WTC11 (cell line): Measurements from ENCODE around the gene MCEE. TPM values are rescaled to one million over a fixed set of nuclear protein-coding genes. Genes with fewer than 3 reads are reported as not detected.

Experiments
- EMX1 ChIP-seq: fragments of 250-450 bp; sonication (Bioruptor Pico); IDR thresholded peaks from 2 replicates; pipeline ENCODE4 v1.8.0; 2021; ENCODE audit warnings: mild to moderate bottlenecking
- FOXK1 ChIP-seq: sonication (generic); formaldehyde crosslinking; IDR thresholded peaks from 2 replicates; pipeline ENCODE4 v1.8.0; 2022; ENCODE audit warnings: mild to moderate bottlenecking, moderate library complexity, missing genetic modification reagents
- FOXP1 ChIP-seq: sonication (generic); formaldehyde crosslinking; IDR thresholded peaks from 2 replicates; pipeline ENCODE4 v1.8.0; 2022; ENCODE audit warnings: missing genetic modification reagents, mild to moderate bottlenecking, moderate library complexity, borderline replicate concordance
- GTF2I ChIP-seq: fragments of 250-450 bp; sonication (Bioruptor Pico); conservative IDR thresholded peaks from 2 replicates; pipeline ENCODE4 v1.4.0; 2021; ENCODE audit warnings: mild to moderate bottlenecking
- IRF2 ChIP-seq: sonication (generic); formaldehyde crosslinking; IDR thresholded peaks from 2 replicates; pipeline ENCODE4 v1.8.0; 2022; ENCODE audit warnings: low read depth, missing genetic modification reagents, borderline replicate concordance
- MXD4 ChIP-seq: fragments of 250-450 bp; sonication (Bioruptor Pico); IDR thresholded peaks from 2 replicates; pipeline ENCODE4 v1.8.0; 2021; ENCODE audit warnings: mild to moderate bottlenecking, moderate library complexity, borderline replicate concordance
- MYBL2 ChIP-seq: sonication (generic); formaldehyde crosslinking; IDR thresholded peaks from 2 replicates; pipeline ENCODE4 v1.8.1; 2023; ENCODE audit warnings: mild to moderate bottlenecking, moderate library complexity, missing genetic modification reagents
- NFATC4 ChIP-seq: fragments of 250-450 bp; sonication (Bioruptor Pico); IDR thresholded peaks from 2 replicates; pipeline ENCODE4 v1.9.0; 2021; ENCODE audit warnings: mild to moderate bottlenecking
- NFE2L1 ChIP-seq: sonication (generic); formaldehyde crosslinking; IDR thresholded peaks from 2 replicates; pipeline ENCODE4 v1.8.1; 2023; ENCODE audit warnings: missing genetic modification reagents
- OVOL2 ChIP-seq: fragments of 250-450 bp; sonication (Bioruptor Pico); IDR thresholded peaks from 2 replicates; pipeline ENCODE4 v1.9.0; 2021; ENCODE audit warnings: mild to moderate bottlenecking, borderline replicate concordance
- SMAD4 ChIP-seq: sonication (generic); formaldehyde crosslinking; IDR thresholded peaks from 2 replicates; pipeline ENCODE4 v1.8.0; 2022; ENCODE audit warnings: mild to moderate bottlenecking, missing genetic modification reagents
- TP53 ChIP-seq: sonication (generic); formaldehyde crosslinking; IDR thresholded peaks from 2 replicates; pipeline ENCODE4 v1.8.1; 2023; ENCODE audit warnings: mild to moderate bottlenecking, missing genetic modification reagents
- ZNF121 ChIP-seq: sonication (generic); formaldehyde crosslinking; IDR thresholded peaks from 2 replicates; pipeline ENCODE4 v1.8.0; 2023; ENCODE audit warnings: missing genetic modification reagents
- total RNA-seq: library from RNA; stranded (reverse); gene quantifications from 3 replicates; pipeline ENCODE4 v1.2.3, GENCODE V29; 2021
- TF ChIP-seq, protein P1 (sequence below): sonication (generic); formaldehyde crosslinking; IDR thresholded peaks from 2 replicates; pipeline ENCODE4 v1.8.1; 2023; ENCODE audit warnings: mild to moderate bottlenecking, moderate library complexity, missing genetic modification reagents
- TF ChIP-seq, protein P2 (sequence below): sonication (generic); formaldehyde crosslinking; IDR thresholded peaks from 2 replicates; pipeline ENCODE4 v1.8.1; 2022; ENCODE audit warnings: low read depth, mild to moderate bottlenecking, moderate library complexity, missing genetic modification reagents, borderline replicate concordance
- TF ChIP-seq, protein P3 (sequence below): sonication (generic); formaldehyde crosslinking; IDR thresholded peaks from 2 replicates; pipeline ENCODE4 v1.8.1; 2022; ENCODE audit warnings: missing genetic modification reagents, borderline replicate concordance
- TF ChIP-seq, protein P4 (sequence below): sonication (generic); formaldehyde crosslinking; IDR thresholded peaks from 2 replicates; pipeline ENCODE4 v1.8.1; 2023; ENCODE audit warnings: mild to moderate bottlenecking, missing genetic modification reagents
- TF ChIP-seq, protein P5 (sequence below): fragments of 250-450 bp; sonication (Bioruptor Pico); IDR thresholded peaks from 2 replicates; pipeline ENCODE4 v1.8.0; 2021; ENCODE audit warnings: mild to moderate bottlenecking
- TF ChIP-seq, protein P6 (sequence below): fragments of 250-450 bp; sonication (Bioruptor Pico); IDR thresholded peaks from 2 replicates; pipeline ENCODE4 v1.9.0; 2021; ENCODE audit warnings: mild to moderate bottlenecking
- TF ChIP-seq, protein P7 (sequence below): sonication (generic); formaldehyde crosslinking; IDR thresholded peaks from 2 replicates; pipeline ENCODE4 v1.8.1; 2022; ENCODE audit warnings: mild to moderate bottlenecking, moderate library complexity, missing genetic modification reagents
- TF ChIP-seq, protein P8 (sequence below): sonication (generic); formaldehyde crosslinking; IDR thresholded peaks from 2 replicates; pipeline ENCODE4 v1.8.1; 2022; ENCODE audit warnings: low read depth, missing genetic modification reagents, borderline replicate concordance
- TF ChIP-seq, protein P9 (sequence below): sonication (generic); formaldehyde crosslinking; IDR thresholded peaks from 2 replicates; pipeline ENCODE4 v1.8.1; 2023; ENCODE audit warnings: mild to moderate bottlenecking, missing genetic modification reagents, moderate library complexity
- TF ChIP-seq, protein P10 (sequence below): fragments of 250-450 bp; sonication (Bioruptor Pico); IDR thresholded peaks from 2 replicates; pipeline ENCODE4 v2.1.2; 2022; ENCODE audit warnings: mild to moderate bottlenecking, moderate library complexity
- TF ChIP-seq, protein P11 (sequence below): sonication (generic); formaldehyde crosslinking; IDR thresholded peaks from 2 replicates; pipeline ENCODE4 v1.8.0; 2022; ENCODE audit warnings: mild to moderate bottlenecking, missing genetic modification reagents

MCEE gene
- total RNA-seq, 1 experiment from 2014 or later, result 18.7 TPM

DNA sequence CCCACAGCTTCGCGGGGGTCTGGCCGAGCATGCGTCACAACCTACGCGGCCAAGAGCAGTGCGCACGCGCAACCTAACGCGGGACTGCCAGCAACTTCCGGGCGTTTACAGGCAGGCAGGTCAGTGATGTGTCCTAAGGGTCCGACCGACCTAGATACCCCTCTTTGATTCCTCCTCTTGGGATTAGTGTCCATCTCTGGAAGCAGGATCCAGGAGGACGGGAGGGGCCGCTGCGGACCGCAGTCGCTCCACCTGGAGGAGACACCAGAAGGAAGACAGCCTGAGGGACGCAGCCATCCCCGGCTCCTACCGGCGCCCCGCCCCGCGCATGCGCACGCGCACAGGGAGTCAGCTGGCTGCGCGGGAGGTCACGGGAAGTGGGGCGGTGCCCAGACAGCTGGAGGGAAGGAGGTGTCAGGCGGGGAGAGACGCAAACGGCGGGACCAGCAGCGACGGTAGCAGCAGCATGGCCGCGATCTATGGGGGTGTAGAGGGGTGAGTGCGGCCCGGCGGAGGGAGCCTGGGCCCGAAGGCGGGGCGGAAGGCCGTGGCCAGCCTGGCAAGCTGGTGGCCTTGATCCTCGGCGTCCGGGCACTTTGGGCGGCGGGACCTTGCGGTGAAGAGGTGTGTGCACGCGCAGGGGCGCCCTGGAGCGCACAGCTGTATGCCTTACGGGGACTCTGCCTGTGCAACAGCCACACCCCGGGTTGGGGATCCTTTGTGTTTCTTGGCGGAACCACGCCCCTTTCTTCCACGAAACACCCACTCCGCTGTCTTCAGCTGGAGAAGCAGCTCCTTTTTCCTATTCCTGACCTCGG lies 61.6 kb downstream of the MCEE start, which contains the start of gene NAGK (continued):
- TF ChIP-seq, protein P1, sequence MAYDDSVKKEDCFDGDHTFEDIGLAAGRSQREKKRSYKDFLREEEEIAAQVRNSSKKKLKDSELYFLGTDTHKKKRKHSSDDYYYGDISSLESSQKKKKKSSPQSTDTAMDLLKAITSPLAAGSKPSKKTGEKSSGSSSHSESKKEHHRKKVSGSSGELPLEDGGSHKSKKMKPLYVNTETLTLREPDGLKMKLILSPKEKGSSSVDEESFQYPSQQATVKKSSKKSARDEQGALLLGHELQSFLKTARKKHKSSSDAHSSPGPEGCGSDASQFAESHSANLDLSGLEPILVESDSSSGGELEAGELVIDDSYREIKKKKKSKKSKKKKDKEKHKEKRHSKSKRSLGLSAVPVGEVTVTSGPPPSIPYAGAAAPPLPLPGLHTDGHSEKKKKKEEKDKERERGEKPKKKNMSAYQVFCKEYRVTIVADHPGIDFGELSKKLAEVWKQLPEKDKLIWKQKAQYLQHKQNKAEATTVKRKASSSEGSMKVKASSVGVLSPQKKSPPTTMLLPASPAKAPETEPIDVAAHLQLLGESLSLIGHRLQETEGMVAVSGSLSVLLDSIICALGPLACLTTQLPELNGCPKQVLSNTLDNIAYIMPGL, result peak; percentile 54; the same call in 1 of the 2 replicates
- TF ChIP-seq, protein P2, sequence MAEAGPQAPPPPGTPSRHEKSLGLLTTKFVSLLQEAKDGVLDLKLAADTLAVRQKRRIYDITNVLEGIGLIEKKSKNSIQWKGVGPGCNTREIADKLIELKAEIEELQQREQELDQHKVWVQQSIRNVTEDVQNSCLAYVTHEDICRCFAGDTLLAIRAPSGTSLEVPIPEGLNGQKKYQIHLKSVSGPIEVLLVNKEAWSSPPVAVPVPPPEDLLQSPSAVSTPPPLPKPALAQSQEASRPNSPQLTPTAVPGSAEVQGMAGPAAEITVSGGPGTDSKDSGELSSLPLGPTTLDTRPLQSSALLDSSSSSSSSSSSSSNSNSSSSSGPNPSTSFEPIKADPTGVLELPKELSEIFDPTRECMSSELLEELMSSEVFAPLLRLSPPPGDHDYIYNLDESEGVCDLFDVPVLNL (CRISPR knock-in tag), result peak; percentile 87; the same call in 1 of the 2 replicates
- TF ChIP-seq MXD4 (CRISPR knock-in tag) (no peak), IRF2 (CRISPR knock-in tag) (no peak), FOXP1 (CRISPR knock-in tag) (peak; percentile 88), EMX1 (no peak), MYBL2 (CRISPR knock-in tag) (peak; percentile 75; the same call in 1 of the 2 replicates), GTF2I (CRISPR knock-in tag) (no peak), TP53 (CRISPR knock-in tag) (peak; percentile 77; the same call in 1 of the 2 replicates), NFATC4 (CRISPR knock-in tag) (no peak), ZNF121 (CRISPR knock-in tag) (no peak), SMAD4 (no peak), FOXK1 (CRISPR knock-in tag) (peak; percentile 86), OVOL2 (peak; percentile 91; the same call in 1 of the 2 replicates), NFE2L1 (peak; percentile 94)
- TF ChIP-seq, protein P3, sequence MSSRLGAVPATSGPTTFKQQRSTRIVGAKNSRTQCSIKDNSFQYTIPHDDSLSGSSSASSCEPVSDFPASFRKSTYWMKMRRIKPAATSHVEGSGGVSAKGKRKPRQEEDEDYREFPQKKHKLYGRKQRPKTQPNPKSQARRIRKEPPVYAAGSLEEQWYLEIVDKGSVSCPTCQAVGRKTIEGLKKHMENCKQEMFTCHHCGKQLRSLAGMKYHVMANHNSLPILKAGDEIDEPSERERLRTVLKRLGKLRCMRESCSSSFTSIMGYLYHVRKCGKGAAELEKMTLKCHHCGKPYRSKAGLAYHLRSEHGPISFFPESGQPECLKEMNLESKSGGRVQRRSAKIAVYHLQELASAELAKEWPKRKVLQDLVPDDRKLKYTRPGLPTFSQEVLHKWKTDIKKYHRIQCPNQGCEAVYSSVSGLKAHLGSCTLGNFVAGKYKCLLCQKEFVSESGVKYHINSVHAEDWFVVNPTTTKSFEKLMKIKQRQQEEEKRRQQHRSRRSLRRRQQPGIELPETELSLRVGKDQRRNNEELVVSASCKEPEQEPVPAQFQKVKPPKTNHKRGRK (CRISPR knock-in tag), result 0 out of 2 replicates have a peak, but pooled peaks have one; percentile 31
- TF ChIP-seq, protein P4, sequence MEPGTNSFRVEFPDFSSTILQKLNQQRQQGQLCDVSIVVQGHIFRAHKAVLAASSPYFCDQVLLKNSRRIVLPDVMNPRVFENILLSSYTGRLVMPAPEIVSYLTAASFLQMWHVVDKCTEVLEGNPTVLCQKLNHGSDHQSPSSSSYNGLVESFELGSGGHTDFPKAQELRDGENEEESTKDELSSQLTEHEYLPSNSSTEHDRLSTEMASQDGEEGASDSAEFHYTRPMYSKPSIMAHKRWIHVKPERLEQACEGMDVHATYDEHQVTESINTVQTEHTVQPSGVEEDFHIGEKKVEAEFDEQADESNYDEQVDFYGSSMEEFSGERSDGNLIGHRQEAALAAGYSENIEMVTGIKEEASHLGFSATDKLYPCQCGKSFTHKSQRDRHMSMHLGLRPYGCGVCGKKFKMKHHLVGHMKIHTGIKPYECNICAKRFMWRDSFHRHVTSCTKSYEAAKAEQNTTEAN (CRISPR knock-in tag), result peak; percentile 85
- TF ChIP-seq, protein P5, sequence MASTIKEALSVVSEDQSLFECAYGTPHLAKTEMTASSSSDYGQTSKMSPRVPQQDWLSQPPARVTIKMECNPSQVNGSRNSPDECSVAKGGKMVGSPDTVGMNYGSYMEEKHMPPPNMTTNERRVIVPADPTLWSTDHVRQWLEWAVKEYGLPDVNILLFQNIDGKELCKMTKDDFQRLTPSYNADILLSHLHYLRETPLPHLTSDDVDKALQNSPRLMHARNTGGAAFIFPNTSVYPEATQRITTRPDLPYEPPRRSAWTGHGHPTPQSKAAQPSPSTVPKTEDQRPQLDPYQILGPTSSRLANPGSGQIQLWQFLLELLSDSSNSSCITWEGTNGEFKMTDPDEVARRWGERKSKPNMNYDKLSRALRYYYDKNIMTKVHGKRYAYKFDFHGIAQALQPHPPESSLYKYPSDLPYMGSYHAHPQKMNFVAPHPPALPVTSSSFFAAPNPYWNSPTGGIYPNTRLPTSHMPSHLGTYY, result no peak
- TF ChIP-seq, protein P6, sequence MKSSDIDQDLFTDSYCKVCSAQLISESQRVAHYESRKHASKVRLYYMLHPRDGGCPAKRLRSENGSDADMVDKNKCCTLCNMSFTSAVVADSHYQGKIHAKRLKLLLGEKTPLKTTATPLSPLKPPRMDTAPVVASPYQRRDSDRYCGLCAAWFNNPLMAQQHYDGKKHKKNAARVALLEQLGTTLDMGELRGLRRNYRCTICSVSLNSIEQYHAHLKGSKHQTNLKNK (CRISPR knock-in tag), result 0 out of 2 replicates have a peak, but pooled peaks have one; percentile 37
- TF ChIP-seq, protein P7, sequence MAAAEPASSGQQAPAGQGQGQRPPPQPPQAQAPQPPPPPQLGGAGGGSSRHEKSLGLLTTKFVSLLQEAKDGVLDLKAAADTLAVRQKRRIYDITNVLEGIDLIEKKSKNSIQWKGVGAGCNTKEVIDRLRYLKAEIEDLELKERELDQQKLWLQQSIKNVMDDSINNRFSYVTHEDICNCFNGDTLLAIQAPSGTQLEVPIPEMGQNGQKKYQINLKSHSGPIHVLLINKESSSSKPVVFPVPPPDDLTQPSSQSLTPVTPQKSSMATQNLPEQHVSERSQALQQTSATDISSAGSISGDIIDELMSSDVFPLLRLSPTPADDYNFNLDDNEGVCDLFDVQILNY, result peak; percentile 58; the same call in 1 of the 2 replicates
- TF ChIP-seq, protein P8, sequence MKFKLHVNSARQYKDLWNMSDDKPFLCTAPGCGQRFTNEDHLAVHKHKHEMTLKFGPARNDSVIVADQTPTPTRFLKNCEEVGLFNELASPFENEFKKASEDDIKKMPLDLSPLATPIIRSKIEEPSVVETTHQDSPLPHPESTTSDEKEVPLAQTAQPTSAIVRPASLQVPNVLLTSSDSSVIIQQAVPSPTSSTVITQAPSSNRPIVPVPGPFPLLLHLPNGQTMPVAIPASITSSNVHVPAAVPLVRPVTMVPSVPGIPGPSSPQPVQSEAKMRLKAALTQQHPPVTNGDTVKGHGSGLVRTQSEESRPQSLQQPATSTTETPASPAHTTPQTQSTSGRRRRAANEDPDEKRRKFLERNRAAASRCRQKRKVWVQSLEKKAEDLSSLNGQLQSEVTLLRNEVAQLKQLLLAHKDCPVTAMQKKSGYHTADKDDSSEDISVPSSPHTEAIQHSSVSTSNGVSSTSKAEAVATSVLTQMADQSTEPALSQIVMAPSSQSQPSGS (CRISPR knock-in tag), result peak; percentile 53; the same call in 1 of the 2 replicates
- TF ChIP-seq, protein P9, sequence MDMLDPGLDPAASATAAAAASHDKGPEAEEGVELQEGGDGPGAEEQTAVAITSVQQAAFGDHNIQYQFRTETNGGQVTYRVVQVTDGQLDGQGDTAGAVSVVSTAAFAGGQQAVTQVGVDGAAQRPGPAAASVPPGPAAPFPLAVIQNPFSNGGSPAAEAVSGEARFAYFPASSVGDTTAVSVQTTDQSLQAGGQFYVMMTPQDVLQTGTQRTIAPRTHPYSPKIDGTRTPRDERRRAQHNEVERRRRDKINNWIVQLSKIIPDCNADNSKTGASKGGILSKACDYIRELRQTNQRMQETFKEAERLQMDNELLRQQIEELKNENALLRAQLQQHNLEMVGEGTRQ (CRISPR knock-in tag), result peak; percentile 92
- TF ChIP-seq, protein P10, sequence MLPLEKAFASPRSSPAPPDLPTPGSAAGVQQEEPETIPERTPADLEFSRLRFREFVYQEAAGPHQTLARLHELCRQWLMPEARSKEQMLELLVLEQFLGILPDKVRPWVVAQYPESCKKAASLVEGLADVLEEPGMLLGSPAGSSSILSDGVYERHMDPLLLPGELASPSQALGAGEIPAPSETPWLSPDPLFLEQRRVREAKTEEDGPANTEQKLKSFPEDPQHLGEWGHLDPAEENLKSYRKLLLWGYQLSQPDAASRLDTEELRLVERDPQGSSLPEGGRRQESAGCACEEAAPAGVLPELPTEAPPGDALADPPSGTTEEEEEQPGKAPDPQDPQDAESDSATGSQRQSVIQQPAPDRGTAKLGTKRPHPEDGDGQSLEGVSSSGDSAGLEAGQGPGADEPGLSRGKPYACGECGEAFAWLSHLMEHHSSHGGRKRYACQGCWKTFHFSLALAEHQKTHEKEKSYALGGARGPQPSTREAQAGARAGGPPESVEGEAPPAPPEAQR, result no peak
- TF ChIP-seq, protein P11, sequence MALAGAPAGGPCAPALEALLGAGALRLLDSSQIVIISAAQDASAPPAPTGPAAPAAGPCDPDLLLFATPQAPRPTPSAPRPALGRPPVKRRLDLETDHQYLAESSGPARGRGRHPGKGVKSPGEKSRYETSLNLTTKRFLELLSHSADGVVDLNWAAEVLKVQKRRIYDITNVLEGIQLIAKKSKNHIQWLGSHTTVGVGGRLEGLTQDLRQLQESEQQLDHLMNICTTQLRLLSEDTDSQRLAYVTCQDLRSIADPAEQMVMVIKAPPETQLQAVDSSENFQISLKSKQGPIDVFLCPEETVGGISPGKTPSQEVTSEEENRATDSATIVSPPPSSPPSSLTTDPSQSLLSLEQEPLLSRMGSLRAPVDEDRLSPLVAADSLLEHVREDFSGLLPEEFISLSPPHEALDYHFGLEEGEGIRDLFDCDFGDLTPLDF (CRISPR knock-in tag), result 0 out of 2 replicates have a peak, but pooled peaks have one; percentile 15
